GM21367 (cell line): ENCODE results near the gene WWOX.

ENCODE experiments used
- ATAC-seq: cut with Tn5 transposase; IDR thresholded peaks from one replicate; pipeline ENCODE4 v1.9.1; 2021; ENCODE audit not compliant: unreplicated experiment

WWOX gene

DNA sequence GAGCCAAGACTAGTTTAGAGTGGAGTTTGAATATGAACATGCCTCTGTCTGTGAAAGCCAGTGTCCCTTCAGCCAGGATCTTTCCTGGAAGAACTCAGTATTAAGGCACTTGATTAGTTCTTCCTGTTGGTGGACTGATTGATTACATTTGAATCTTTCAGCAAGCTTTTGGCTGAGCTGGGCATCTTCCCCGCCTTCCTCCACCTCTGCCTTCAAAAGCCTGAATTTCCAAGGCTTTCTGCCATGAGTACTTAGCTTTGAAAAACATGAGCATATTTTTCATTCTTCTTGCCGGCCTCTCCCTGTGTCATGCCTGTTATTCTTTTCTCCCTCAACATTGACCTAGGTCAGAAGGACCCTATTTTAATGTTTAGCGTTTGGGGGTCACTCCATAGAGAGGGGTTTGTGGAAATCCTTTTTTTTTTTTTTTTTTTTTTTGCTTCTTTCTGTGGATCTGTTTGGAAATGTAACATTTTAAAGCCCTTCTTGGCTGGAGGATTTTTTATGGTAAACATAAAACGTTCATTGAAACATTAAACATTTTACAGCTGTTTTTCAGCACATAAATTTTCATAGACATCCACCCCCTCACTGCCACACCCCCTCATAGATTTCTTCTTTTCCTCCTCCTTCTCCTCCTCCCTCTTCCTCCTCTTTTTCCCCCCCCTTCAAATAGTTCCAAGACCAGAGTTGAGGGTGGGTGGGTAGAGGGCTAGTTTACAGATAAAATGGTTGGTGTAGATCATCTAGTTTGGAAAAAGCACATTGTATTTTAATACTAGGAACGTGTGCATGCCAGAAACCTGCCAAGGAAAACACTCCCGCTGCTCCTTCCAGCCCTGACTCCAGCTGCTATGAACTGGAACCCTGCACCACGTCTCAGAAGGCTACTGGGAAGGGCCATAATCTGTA lies 645.9 kb downstream of the WWOX start:
- no peak for ATAC-seq

DNA sequence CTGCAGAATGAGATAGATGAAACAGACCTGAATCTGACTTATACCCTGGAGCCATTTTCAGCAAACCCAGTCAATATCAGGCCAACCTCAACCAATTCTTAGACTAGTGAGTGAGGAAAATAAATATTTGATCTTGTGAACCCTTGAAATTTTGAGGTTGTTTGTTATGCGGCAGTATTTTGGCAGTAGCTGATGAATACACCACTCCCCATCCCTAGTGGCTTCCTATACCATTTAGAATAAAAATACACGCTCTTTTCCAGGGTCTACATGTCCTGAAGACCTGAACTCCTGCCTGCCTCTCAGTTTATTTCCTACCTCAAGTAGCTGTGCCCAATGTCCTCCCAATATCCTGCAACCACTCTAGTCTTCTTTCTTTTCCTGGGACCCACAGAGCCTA lies 647.3 kb downstream of the WWOX start:
- no peak for ATAC-seq

- ATAC-seq: no peak
Measured at GRCh38 chr16:78748220-78748929, 648.9 kb downstream of the WWOX start.

GRCh38 chr16:78749745-78750268 lies 650.4 kb downstream of the WWOX start:
- peak; percentile 68 for ATAC-seq

- no peak for ATAC-seq
Measured at GRCh38 chr16:78750611-78751010, 651.2 kb downstream of the WWOX start.

DNA sequence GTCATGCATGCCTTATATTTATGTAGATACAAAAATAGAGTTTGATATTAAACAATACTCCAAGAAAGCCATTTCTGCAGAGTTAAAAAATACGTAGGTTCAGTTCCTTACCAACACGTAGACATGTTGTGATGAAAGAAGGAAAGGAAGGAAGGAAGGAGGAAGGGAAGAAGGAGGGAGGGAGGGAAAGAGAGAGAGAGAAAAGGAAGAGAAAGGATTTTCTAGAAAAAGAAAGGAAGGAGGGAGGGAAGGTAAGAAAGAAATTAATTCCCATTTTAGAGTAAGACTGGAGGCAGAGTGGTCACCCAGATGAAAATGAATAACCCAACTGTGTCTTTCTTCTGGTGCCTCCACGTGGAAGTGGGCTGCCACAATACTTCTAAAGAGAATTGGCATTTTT lies 652.1 kb downstream of the WWOX start:
- no peak for ATAC-seq

- ATAC-seq: no peak
Measured at GRCh38 chr16:78754713-78755112, 655.3 kb downstream of the WWOX start.

DNA sequence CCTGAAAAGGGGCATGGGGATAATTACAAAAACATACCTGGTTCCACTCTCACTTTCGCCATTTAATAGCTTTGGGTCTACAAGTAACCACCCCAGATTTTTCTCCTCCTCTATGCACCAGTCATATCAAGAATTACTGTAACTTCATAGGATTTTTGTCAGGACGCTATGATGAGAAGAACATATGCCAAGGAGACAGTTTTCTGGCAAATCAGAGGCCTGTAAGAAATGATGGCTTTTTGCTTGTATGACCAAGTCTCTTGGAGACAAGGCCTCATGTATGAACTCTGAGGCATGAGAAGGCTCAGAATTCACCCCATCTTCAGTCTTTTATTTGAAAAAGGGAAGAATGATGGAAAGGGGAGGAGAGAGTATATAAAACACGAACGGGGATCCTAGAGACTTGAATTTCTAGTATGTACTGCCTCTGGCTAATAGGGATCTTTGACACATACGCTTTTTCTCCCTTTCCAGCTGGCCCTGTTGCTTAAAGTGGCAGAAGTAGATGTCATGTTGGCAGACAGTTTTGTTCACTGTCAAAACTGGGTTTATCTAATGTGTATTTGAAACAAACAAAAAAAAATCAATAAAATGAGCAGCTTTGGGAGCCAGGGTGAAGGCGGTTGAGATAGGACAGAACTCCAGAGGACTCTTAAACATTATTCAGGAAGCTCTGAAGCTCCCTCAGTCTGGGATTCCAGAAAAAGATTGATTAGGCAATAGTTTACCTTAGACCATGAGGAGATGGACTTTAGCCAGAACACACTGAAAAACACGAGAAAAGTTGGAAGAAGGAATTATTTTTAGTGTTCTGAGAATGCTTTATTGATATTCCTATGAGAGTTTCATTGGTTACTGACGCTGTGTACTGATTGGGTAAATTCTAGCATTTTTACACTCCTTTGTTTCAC lies 656.6 kb downstream of the WWOX start:
- ATAC-seq: no peak

DNA sequence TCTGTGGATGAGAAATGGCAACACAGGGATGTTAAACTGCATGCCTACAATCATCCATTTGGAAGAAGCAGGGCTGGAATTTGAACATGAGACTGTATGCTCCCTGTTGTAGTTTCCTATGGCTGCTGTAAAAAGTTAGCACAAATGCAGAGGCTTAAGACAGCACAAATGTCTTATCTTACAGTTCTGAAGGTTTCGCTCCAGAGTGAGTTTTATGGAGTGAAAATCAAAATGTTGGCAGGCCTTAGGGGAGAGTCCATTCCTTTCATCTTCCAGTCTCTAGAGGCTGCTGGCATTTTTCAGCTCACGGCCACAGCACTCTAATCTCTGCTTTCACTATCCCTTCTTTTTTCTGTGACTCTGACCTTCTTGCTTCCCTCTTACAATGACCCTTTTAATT lies 660.1 kb downstream of the WWOX start:
- no peak for ATAC-seq

GRCh38 chr16:78760611-78761010 lies 661.2 kb downstream of the WWOX start:
- ATAC-seq: no peak

- peak; percentile 90 for ATAC-seq
Measured at GRCh38 chr16:78761427-78761826, 662.0 kb downstream of the WWOX start.

DNA sequence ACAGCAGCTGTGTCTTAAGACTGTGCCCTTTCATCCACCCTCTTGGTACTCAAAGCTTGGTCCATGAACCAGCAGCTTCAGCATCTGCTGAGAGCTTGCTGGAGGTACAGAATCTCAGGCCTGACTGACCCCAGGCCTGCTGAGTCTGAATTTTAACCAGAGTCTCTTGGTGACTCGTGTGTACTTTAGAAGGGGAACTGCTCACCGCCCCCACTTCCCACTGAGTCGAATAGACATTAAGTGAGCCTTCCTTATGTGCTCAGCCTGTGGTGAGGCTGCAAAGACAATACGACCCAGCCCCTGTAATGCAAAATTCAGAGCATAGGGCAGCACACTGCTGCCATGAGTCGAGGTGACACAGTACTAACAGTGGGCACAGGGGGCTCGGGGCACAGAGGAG lies 662.8 kb downstream of the WWOX start:
- ATAC-seq: peak; percentile 47

- no peak for ATAC-seq
Measured at GRCh38 chr16:78763821-78764440, 664.5 kb downstream of the WWOX start.

DNA sequence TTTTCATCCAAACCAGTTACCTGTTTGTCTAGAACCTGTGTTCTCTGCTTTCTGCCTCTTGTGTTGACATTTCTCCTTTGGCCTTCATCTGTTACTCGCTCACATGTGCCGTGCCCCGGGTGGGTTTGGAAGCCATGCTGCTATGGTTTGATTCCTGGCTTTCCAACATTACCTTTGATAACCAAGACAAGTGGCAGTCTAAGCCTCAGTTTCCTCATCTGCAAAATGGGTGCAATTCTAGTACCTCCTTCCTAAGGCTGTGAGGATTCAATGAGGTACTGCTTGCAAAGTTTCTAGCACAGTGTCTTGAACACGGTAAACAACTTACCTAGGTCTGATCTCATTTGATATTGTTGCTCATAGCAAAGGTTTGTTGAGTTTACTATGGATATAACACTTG lies 665.0 kb downstream of the WWOX start:
- ATAC-seq: no peak

DNA sequence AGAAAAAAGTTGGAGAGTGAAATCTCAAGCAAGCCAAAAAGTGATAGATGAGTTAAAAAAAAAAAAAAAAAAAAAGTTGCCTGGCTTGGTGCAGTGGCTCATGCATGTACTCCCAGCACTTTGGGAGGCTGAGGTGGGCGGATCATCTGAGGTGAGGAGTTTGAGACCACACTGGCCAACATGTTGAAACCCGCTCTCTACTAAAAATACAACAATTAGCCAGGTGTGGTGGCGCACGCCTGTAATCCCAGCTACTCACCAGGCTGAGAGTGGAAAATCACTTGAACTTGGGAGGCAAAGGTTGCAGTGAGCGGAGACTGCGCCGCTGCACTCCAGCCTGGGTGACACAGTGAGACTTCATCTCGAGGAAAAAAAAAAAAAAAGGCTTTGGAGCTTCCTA lies 668.8 kb downstream of the WWOX start:
- no peak for ATAC-seq

DNA sequence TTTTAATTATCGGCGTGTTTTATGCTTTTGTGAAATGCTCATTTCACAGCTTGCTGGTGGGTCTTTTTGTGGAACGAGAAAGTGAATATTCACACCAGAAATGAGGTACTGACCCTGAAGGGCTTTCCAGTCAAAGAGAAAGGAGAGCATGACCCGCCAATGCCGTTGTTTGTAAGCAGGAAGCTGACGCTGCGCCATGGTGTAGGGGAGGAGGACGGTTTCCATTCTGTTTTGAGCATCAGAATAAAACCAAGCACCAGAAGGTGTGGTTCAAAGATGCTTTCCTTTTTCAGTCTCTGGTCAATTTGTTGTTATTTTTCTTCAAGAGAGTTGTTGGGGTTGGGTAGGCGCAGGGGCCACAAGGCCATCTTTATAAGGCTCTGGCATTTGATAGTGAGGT lies 669.3 kb downstream of the WWOX start:
- peak; percentile 72 for ATAC-seq

DNA sequence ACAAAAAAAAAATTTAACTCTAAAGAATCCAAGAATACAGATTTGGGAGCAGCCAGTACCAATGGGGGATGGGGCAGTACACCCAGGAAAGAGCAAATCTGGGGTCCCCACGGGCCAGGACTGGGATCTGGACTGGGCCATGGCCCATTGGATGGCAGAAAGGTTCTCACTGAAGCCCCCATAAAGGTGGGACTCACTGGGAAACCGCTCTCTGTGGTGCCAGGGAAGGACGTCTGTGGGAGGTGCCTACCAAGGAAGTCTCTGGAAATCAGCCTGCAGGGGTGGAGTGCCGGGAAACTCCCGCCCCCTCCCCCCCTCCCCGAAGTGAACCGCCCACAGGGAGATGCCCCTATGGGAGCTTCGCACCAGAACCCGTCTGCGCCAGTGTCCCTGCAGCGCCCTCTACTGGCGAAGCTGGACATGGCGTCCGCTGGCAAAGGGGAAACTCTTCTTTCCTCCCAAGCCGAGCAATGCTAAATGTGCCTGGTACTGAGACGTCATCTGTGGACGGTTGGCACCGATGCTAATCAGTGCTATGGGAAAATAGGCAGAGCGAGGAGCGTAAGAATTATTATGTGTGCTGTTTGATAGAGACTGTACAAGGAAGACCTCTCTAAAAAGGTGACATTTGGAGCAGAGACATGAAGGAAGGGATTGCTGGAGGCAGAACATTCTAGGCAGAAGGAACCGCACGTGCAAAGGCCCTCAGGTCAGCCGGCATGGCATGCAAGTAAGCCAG lies 671.1 kb downstream of the WWOX start:
- peak; percentile 61 for ATAC-seq

DNA sequence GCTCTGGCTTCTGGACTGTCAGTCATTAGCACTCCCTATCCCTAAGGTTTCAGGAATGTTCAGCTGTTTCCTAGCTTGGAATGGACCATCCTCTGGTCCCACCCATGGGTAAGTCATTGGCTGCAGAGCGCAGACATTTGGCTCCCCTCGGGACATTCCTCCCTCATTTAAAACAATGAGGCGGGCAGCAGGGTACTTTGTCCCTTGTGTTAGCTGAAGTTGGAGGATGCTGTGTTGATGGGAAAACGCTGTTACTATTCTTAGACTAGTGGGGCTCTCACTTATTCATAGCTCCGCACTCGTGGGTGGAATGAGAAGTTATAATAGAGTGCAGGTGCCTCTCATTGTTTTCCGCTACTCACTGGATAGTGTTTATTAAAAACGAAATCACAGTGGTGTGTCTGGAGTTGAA lies 673.8 kb downstream of the WWOX start:
- ATAC-seq: no peak

DNA sequence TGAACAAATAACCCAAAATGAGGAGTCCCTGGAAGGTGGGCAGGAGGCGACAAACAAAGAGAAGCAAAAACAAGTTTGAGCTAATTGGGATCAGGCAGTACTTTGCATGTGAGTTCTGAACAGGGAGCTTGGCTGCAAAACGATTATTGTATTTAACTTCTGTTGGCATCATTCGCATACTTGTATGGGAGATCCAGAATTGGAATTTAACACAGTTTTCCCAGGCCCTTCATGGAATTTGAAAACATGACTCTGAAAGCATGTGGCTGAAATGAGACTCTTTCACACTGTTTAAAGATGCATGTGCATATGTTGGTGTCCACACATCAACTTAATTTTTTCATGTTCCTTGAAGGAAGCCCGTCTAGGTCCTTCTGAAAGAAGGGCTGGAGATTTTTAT lies 674.3 kb downstream of the WWOX start:
- no peak for ATAC-seq

- ATAC-seq: no peak
Measured at GRCh38 chr16:78775161-78775561, 675.7 kb downstream of the WWOX start.
